ENCODE data around the gene RNASE11.
"Not testable (repeated sequence)": the region's sequence is repeated elsewhere in the genome, so short reads cannot be mapped to it uniquely, and the experiment has no call there.

Gene RNASE11

GRCh38 chr14:20613094-20614037 is 25.6 kb upstream of the RNASE11 start:
- peak; percentile 99 for DNase-seq

GRCh38 chr14:20612403-20612802 is 24.6 kb upstream of the RNASE11 start:
- DNase-seq: no peak

GRCh38 chr14:20611277-20611676 is 23.5 kb upstream of the RNASE11 start:
- DNase-seq: no peak

- peak; percentile 80 for DNase-seq
These were observed 22.4 kb upstream of the RNASE11 start for GRCh38 chr14:20610002-20610765.

GRCh38 chr14:20609215-20610001 is 21.6 kb upstream of the RNASE11 start:
- peak; percentile 87 for DNase-seq

- no peak for DNase-seq
These were observed 20.7 kb upstream of the RNASE11 start for GRCh38 chr14:20608383-20609110.

- no peak for DNase-seq
These were observed 19.8 kb upstream of the RNASE11 start for GRCh38 chr14:20607617-20608016.

- DNase-seq: no peak
These were observed 19.1 kb upstream of the RNASE11 start for GRCh38 chr14:20606902-20607242.

- no peak for DNase-seq
These were observed 18.5 kb upstream of the RNASE11 start for GRCh38 chr14:20606190-20606901.

- DNase-seq: no peak
These were observed 16.3 kb upstream of the RNASE11 start for GRCh38 chr14:20603813-20604690.

GRCh38 chr14:20602583-20602982 is 14.8 kb upstream of the RNASE11 start:
- no peak for DNase-seq

GRCh38 chr14:20601522-20601921 is 13.7 kb upstream of the RNASE11 start:
- DNase-seq: no peak

- DNase-seq: no peak
These were observed 9.3 kb upstream of the RNASE11 start for GRCh38 chr14:20597108-20597507.

GRCh38 chr14:20595726-20596125 is 7.9 kb upstream of the RNASE11 start:
- DNase-seq: not testable (repeated sequence)

GRCh38 chr14:20592574-20592973 is 4.8 kb upstream of the RNASE11 start:
- no peak for DNase-seq

GRCh38 chr14:20591235-20591634 is 3.4 kb upstream of the RNASE11 start, which contains the start of gene RNASE12:
RNASE12 (minus strand) TSS chr14:20591376; CDS start chr14:20590723, 653 bp downstream.
- DNase-seq: no peak

GRCh38 chr14:20583908-20584307 is 3.9 kb downstream of the RNASE11 start:
- DNase-seq: no peak

- DNase-seq: no peak
These were observed 4.7 kb downstream of the RNASE11 start for GRCh38 chr14:20583142-20583541.

GRCh38 chr14:20580242-20580641 is 7.6 kb downstream of the RNASE11 start:
- DNase-seq: no peak

- no peak for DNase-seq
These were observed 8.9 kb downstream of the RNASE11 start for GRCh38 chr14:20578784-20579502.
